ENCODE results near the gene AHRR.
"Not testable (repeated sequence)": the region's sequence is repeated elsewhere in the genome, so short reads cannot be mapped to it uniquely, and the experiment has no call there.

The AHRR gene

GRCh38 chr5:306011-306805 lies 15.3 kb upstream of the AHRR start:
- DNase-seq: no peak

- no peak for DNase-seq
Measured at GRCh38 chr5:307306-307705, 14.2 kb upstream of the AHRR start.

GRCh38 chr5:307794-308579 lies 13.5 kb upstream of the AHRR start:
- DNase-seq: no peak

- DNase-seq: no peak
Measured at GRCh38 chr5:308672-309271, 12.7 kb upstream of the AHRR start.

GRCh38 chr5:309831-310230 lies 11.7 kb upstream of the AHRR start:
- not testable (repeated sequence) for DNase-seq

- no peak for DNase-seq
Measured at GRCh38 chr5:310516-310915, 11.0 kb upstream of the AHRR start.

- DNase-seq: no peak
Measured at GRCh38 chr5:310941-311434, 10.5 kb upstream of the AHRR start.

- no peak for DNase-seq
Measured at GRCh38 chr5:311963-312362, 9.6 kb upstream of the AHRR start.

- no peak for DNase-seq
Measured at GRCh38 chr5:312845-313244, 8.7 kb upstream of the AHRR start.

- no peak for DNase-seq
Measured at GRCh38 chr5:313265-313664, 8.2 kb upstream of the AHRR start.

GRCh38 chr5:313806-314376 lies 7.6 kb upstream of the AHRR start:
- no peak for DNase-seq

GRCh38 chr5:314676-315487 lies 6.6 kb upstream of the AHRR start:
- no peak for DNase-seq

- DNase-seq: no peak
Measured at GRCh38 chr5:315488-316209, 5.9 kb upstream of the AHRR start.

GRCh38 chr5:316210-317085 lies 5.1 kb upstream of the AHRR start:
- no peak for DNase-seq

GRCh38 chr5:317086-317811 lies 4.3 kb upstream of the AHRR start:
- DNase-seq: peak; percentile 28

GRCh38 chr5:318341-318897 lies 3.1 kb upstream of the AHRR start:
- no peak for DNase-seq

- DNase-seq: no peak
Measured at GRCh38 chr5:318931-319601, 2.4 kb upstream of the AHRR start.

- no peak for DNase-seq
Measured at GRCh38 chr5:320524-321229, 837 bp upstream of the AHRR start.
